HuH-7.5 (cell line): ENCODE measurements around the gene SIN3A.
"Not testable (repeated sequence)": the region's sequence is repeated elsewhere in the genome, so short reads cannot be mapped to it uniquely, and the experiment has no call there.

Experiments
- DNase-seq: peaks from one replicate; pipeline ENCODE4 v3.0.0; 2011; ENCODE audit warnings: low spot score

The SIN3A gene

GRCh38 chr15:75333654-75334419 lies 117.7 kb downstream of the SIN3A start:
- DNase-seq: not testable (repeated sequence)

GRCh38 chr15:75332093-75332492 lies 119.4 kb downstream of the SIN3A start:
- not testable (repeated sequence) for DNase-seq

GRCh38 chr15:75329571-75329970 lies 121.9 kb downstream of the SIN3A start:
- DNase-seq: no peak

- no peak for DNase-seq
Observed at GRCh38 chr15:75328493-75329314, 122.8 kb downstream of the SIN3A start.

GRCh38 chr15:75327491-75327890 lies 124.0 kb downstream of the SIN3A start:
- no peak for DNase-seq

GRCh38 chr15:75327005-75327404 lies 124.5 kb downstream of the SIN3A start:
- no peak for DNase-seq

- no peak for DNase-seq
Observed at GRCh38 chr15:75325922-75326321, 125.6 kb downstream of the SIN3A start.

- DNase-seq: no peak
Observed at GRCh38 chr15:75321711-75322110, 129.8 kb downstream of the SIN3A start.
